HepG2 (cell line): ENCODE results near the gene SLC16A6.
"Not testable (repeated sequence)": the region's sequence is repeated elsewhere in the genome, so short reads cannot be mapped to it uniquely, and the experiment has no call there.

ENCODE experiments used
- KLF12 ChIP-seq: sonication (generic); formaldehyde crosslinking; IDR thresholded peaks from 2 replicates; pipeline ENCODE4 v1.4.0; 2020; ENCODE audit warnings: missing genetic modification reagents, borderline replicate concordance
- ONECUT2 ChIP-seq: sonication (generic); formaldehyde crosslinking; IDR thresholded peaks from 2 replicates; pipeline ENCODE4 v1.4.0; 2020; ENCODE audit warnings: missing genetic modification reagents
- TAF1 ChIP-seq: sonication (generic); formaldehyde crosslinking; IDR thresholded peaks from 2 replicates; pipeline ENCODE4 v1.4.0; 2020; ENCODE audit warnings: missing genetic modification reagents
- ZNF782 ChIP-seq: sonication (generic); formaldehyde crosslinking; IDR thresholded peaks from 2 replicates; pipeline ENCODE4 v1.4.0; 2020; ENCODE audit warnings: missing genetic modification reagents, mild to moderate bottlenecking, borderline replicate concordance

DNA sequence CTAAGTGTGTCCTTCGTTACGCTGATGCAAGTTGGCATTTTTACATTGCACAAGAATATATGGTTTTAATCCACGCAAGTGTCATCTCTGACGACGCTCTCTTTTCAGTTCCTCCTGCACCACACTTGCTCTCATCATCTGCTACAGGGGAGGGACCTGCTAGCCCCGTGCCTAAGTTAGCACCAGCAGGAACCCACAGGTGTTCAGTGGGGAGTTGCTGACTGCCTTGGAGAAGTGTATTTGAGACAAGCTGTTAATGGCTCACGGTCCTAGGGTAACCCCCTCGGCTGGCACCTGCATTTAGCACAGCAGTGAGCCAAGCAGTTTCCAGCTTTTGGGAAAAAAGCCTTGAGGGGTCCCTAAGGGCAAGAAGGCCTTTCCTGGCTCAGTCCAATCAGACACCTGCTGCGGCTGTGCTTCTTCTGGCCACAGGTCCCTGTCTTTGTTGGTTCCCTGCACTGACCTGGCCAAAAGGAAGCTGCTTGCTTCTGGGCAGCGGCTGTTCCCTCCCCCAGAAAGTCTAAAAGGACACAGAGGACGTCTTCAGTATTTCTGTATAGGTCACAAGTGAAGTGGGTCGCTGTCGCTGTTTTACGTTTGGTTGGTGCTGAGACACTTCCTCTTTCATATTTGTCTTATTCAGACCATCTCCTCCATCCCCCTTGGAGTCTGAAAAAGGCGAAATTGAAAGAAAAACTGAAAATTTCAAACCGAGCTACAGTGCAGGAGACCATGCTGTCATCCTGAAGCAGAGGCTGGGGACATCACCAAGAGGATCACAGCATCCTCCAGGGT, 53.4 kb downstream of the SLC16A6 start:
- TF ChIP-seq ONECUT2, ZNF782, TAF1, KLF12 (CRISPR knock-in tag): not testable (repeated sequence)
